Measurements from ENCODE around the gene STIM1.
"Not testable (repeated sequence)": the region's sequence is repeated elsewhere in the genome, so short reads cannot be mapped to it uniquely, and the experiment has no call there.

The STIM1 gene

GRCh38 chr11:3890014-3890413, 34.5 kb downstream of the STIM1 start:
- no peak for DNase-seq

GRCh38 chr11:3890806-3891205, 35.3 kb downstream of the STIM1 start:
- DNase-seq: no peak

GRCh38 chr11:3891751-3892150, 36.3 kb downstream of the STIM1 start:
- DNase-seq: no peak

GRCh38 chr11:3892156-3892555, 36.7 kb downstream of the STIM1 start:
- no peak for DNase-seq

GRCh38 chr11:3893311-3893710, 37.8 kb downstream of the STIM1 start:
- no peak for DNase-seq

GRCh38 chr11:3894128-3894731, 38.8 kb downstream of the STIM1 start:
- no peak for DNase-seq

- no peak for DNase-seq
Measured at GRCh38 chr11:3896644-3897043, 41.2 kb downstream of the STIM1 start.

- not testable (repeated sequence) for DNase-seq
Measured at GRCh38 chr11:3900230-3900629, 44.8 kb downstream of the STIM1 start.

GRCh38 chr11:3901249-3902025, 46.0 kb downstream of the STIM1 start:
- no peak for DNase-seq

GRCh38 chr11:3902441-3902840, 47.0 kb downstream of the STIM1 start:
- DNase-seq: no peak

- DNase-seq: no peak
Measured at GRCh38 chr11:3903207-3903896, 47.9 kb downstream of the STIM1 start.

GRCh38 chr11:3904228-3904627, 48.8 kb downstream of the STIM1 start:
- no peak for DNase-seq

GRCh38 chr11:3905080-3905953, 49.9 kb downstream of the STIM1 start:
- peak; percentile 73 for DNase-seq

- DNase-seq: no peak
Measured at GRCh38 chr11:3906166-3906565, 50.7 kb downstream of the STIM1 start.

- DNase-seq: no peak
Measured at GRCh38 chr11:3907590-3907989, 52.1 kb downstream of the STIM1 start.

GRCh38 chr11:3909901-3910300, 54.4 kb downstream of the STIM1 start:
- no peak for DNase-seq

- no peak for DNase-seq
Measured at GRCh38 chr11:3911908-3912505, 56.5 kb downstream of the STIM1 start.

GRCh38 chr11:3913921-3914320, 58.5 kb downstream of the STIM1 start:
- DNase-seq: no peak

GRCh38 chr11:3914805-3915204, 59.3 kb downstream of the STIM1 start:
- DNase-seq: no peak

GRCh38 chr11:3916962-3917361, 61.5 kb downstream of the STIM1 start:
- no peak for DNase-seq

GRCh38 chr11:3920148-3920852, 64.8 kb downstream of the STIM1 start:
- peak; percentile 80 for DNase-seq

- DNase-seq: no peak
Measured at GRCh38 chr11:3922056-3922455, 66.6 kb downstream of the STIM1 start.
